HAP-1 (cell line): ENCODE measurements around the gene CDKN2A.
"Not testable (repeated sequence)": the region's sequence is repeated elsewhere in the genome, so short reads cannot be mapped to it uniquely, and the experiment has no call there.

Source experiments
- DNase-seq, 2 experiments: peaks; one replicate each; pipeline ENCODE4 v3.0.0-alpha.2; 2016 to 2020; ENCODE audit warnings: low spot score in 2 of 2
- H3K27me3 ChIP-seq: fragments of 250-450 bp; sonication (Bioruptor Pico); 2 replicates; pipeline ENCODE4 v1.5.1; 2020; ENCODE audit warnings: low read depth, mild to moderate bottlenecking, moderate library complexity
- H3K36me3 ChIP-seq: fragments of 250-450 bp; sonication (Bioruptor Pico); replicated peaks from 2 replicates; pipeline ENCODE4 v1.5.1; 2020; ENCODE audit warnings: mild to moderate bottlenecking
- H3K4me1 ChIP-seq: fragments of 250-450 bp; sonication (Bioruptor Pico); 2 replicates; pipeline ENCODE4 v1.5.1; 2020; ENCODE audit warnings: mild to moderate bottlenecking
- H3K4me3 ChIP-seq: fragments of 250-450 bp; sonication (Bioruptor Pico); 2 replicates; pipeline ENCODE4 v1.5.1; 2020; ENCODE audit warnings: mild to moderate bottlenecking, moderate library complexity
- H3K9me3 ChIP-seq: fragments of 250-450 bp; sonication (Bioruptor Pico); 2 replicates; pipeline ENCODE4 v1.5.1; 2020; ENCODE audit warnings: mild to moderate bottlenecking, moderate library complexity
- in situ Hi-C: fragments of 300-500 bp; cut with MboI; formaldehyde crosslinking; loops from 3 replicates; pipeline ENCODE4 v1.14.3; 2020; ENCODE audit warnings: low sequenced_read_pairs, inconsistent platforms, mixed read lengths

Gene CDKN2A

DNA sequence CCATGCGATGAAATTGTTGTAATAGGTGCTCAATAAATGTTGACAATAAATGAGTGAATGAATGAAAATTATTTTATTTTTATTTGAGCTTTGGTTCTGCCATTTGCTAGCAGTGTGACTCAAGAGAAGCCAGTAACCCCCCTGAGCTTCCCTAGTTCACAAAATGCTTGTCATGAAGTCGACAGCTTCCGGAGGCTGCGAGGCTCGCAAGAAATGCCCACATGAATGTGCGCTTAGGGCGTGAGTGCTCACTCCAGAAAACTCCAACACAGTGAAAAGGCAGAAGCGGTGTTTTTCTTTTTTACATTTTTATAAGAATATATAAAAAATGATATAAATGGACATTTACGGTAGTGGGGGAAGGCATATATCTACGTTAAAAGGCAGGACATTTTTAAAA is 26.5 kb downstream of the CDKN2A start:
- H3K9me3 ChIP-seq = no peaks in the 10 kb centered on the region
- H3K4me3 ChIP-seq = no peak overlapping the region
- no peaks in the 10 kb centered on the region for H3K4me1 ChIP-seq
- no peak for DNase-seq
- H3K27me3 ChIP-seq = no peaks in the 10 kb centered on the region
- peaks cover 43% of the 10 kb centered on the region for H3K36me3 ChIP-seq
- in situ Hi-C loops = no loop called here

DNA sequence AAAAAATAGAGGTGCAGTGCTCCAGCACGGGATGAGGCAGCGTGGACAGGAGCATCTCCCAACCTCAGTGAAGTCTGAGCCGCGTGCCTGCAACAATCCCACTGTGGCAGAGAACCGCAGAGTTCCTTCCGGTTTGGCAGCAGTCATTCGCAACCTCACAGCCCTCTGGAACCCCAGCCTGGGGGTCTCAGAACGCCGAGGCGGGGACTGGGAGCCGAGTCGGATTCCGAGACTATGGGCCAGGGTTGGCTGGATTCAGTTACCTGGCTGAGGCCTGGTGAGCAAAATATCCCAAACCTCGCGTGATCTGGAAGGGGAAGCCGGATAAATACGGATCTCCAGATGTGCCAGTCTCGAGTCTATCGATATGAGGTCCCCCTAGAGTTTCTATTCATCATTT is 27.0 kb downstream of the CDKN2A start:
- H3K27me3 ChIP-seq = no peaks in the 10 kb centered on the region
- no peak overlapping the region for H3K4me3 ChIP-seq
- no peak for DNase-seq
- in situ Hi-C loops = no loop called here
- peaks cover 43% of the 10 kb centered on the region for H3K36me3 ChIP-seq
- H3K4me1 ChIP-seq = no peaks in the 10 kb centered on the region
- no peaks in the 10 kb centered on the region for H3K9me3 ChIP-seq

DNA sequence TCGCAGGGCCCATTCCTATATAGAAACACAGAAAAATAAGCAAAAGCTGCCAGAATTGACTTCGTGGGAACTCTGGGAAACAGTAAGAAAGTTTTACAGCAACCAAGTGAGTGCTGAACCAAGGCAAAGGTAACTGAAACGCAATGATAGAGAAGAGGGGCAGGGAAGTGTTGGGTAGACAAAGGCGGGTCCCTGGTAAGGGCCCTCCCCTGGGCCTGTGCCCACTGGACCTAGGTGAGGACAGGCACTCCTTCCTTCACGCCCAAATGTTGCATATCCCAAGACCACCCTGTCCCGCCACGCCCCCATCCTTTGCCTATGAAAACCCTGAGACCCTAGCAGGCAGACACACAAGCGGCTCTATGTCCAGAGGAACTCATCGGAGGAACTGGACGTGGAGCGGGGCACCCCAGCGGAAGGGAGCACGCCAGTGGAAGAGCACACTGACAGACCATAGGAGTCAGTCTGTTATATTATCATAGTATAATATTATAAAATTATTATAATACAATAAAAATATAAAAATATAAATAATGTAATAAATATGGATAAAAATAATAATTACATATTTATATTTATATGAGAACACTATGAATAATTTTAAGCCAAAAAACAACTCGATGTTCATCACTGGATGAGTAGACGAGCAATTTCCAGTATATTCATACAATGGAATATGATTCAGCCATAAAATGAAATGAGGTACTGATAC is 27.9 kb downstream of the CDKN2A start:
- in situ Hi-C loops = no loop called here
- Histone ChIP-seq H3K27me3 (no peaks in the 10 kb centered on the region), H3K4me3 (no peak overlapping the region), H3K9me3 (no peaks in the 10 kb centered on the region), H3K36me3 (peaks cover 39% of the 10 kb centered on the region), H3K4me1 (no peaks in the 10 kb centered on the region)
- no peak for DNase-seq

DNA sequence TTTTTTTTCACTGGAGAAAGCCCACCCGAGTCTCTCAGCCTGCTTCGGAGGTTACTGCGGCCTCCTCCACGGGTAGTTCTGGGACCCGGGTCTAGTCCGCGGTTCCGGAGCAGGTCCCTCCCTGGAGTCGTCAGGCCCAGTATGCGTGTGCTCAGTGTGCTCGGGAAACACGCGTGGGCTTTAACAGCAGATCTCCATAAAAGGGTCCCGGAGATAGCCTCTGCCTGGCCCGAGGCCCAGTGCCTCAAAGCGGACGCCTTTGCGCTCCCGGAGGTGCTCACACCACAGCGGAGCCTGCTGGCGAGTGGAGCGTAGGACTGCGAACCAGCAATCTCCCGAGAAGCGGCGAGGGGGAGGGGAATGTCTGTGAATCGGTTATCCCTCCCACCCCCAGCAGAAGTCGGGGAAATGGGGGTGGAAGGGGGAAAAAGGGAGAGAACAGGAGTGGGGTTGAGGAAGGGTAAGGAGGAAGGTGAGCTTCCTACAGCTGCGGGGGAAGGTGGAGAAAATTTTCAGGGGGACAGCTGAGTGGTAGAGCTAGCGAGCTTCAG is 28.7 kb downstream of the CDKN2A start:
- no peak for DNase-seq
- Histone ChIP-seq H3K9me3 (no peaks in the 10 kb centered on the region), H3K36me3 (peaks cover 31% of the 10 kb centered on the region), H3K4me1 (no peaks in the 10 kb centered on the region), H3K27me3 (no peaks in the 10 kb centered on the region), H3K4me3 (no peak overlapping the region)
- in situ Hi-C loops = no loop called here

DNA sequence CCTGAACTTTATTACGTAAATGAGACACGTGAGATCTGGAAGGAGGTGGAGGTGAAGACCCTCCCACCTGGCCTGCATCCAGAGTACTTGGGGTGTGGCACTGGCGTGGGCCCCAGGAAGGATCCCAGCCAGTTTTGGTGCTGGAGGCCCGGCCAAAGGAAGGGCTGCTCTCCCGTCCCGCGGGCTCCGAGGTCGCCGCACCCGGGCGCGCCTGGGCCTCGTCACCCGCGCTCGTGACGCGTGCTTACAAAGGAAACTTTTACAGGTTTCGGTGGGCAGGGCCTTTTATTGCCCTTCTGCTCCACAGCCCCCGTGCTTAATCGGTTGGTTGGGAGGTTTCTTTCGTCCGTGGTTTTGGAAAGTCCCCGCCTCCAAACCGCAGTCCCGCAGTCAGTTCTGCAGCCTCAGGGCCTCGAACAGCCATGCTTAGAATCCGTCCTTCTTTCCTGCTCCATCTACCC is 29.2 kb downstream of the CDKN2A start:
- no peaks in the 10 kb centered on the region for H3K27me3 ChIP-seq
- DNase-seq = no peak
- H3K4me3 ChIP-seq = no peak overlapping the region
- no peaks in the 10 kb centered on the region for H3K4me1 ChIP-seq
- H3K9me3 ChIP-seq = no peaks in the 10 kb centered on the region
- peaks cover 26% of the 10 kb centered on the region for H3K36me3 ChIP-seq
- in situ Hi-C loops = no loop called here

DNA sequence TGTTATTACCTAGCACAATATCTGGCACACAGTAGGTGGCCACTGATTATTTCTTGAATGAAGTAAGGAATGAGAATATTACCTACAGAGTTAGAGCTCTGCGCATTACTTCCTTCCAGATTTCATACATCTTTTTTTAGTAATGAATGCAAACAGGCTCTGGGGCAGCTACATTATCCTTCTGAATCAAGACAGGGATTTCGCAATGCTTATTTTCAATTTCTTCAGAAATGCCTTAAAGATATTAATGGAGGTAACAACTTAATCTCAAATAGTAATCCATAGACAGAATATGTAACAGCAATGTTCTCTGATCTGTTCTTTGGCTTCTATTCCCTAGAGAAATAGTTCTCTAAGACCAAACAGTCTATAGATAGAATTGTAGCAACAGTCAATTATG is 32.6 kb downstream of the CDKN2A start:
- Histone ChIP-seq H3K9me3 (no peaks in the 10 kb centered on the region), H3K36me3 (peaks cover under 1% of the 10 kb centered on the region), H3K4me1 (no peaks in the 10 kb centered on the region), H3K27me3 (no peaks in the 10 kb centered on the region), H3K4me3 (no peak overlapping the region)
- in situ Hi-C loops = no loop called here
- DNase-seq = no peak

DNA sequence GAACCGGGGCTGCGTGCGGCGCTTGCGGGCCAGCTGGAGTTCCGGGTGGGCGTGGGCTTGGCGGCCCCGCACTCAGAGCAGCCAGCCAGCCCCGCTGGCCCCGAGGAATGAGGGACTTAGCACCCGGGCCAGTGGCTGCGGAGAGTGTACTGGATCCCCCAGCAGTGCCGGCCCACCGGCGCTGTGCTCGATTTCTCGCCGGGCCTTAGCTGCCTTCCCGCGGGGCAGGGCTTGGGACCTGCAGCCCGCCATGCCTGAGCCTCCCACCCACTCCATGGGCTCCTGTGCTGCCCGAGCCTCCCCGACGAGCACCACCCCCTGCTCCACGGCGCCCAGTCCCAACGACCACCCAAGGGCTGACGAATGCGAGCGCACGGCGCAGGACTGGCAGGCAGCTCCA is 34.9 kb downstream of the CDKN2A start:
- in situ Hi-C loops, H3K4me3 ChIP-seq, H3K27me3 ChIP-seq, H3K9me3 ChIP-seq, H3K4me1 ChIP-seq, H3K36me3 ChIP-seq, DNase-seq: not testable (repeated sequence)

DNA sequence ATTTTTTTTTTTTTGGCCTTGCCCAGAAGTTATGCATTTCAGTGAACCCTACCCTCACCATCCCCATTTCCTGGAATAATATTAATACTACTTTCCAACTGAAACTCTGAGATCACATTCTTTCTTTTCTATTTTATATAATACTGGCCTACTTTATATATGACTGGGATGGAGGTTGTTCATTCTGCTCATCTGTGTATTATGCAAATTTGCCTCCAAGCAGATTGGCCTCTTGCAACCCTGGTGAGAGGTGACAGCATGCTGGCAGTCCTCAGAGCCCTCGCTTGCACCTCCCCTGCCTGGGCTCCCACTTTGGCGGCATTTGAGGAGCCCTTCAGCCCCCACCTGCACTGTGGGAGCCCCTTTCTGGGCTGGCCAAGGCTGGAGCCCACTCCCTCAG is 35.4 kb downstream of the CDKN2A start:
- no peaks in the 10 kb centered on the region for H3K9me3 ChIP-seq
- H3K4me3 ChIP-seq = no peak overlapping the region
- no peaks in the 10 kb centered on the region for H3K4me1 ChIP-seq
- H3K27me3 ChIP-seq = no peaks in the 10 kb centered on the region
- DNase-seq = no peak
- in situ Hi-C loops = no loop called here
- H3K36me3 ChIP-seq = no peaks in the 10 kb centered on the region

DNA sequence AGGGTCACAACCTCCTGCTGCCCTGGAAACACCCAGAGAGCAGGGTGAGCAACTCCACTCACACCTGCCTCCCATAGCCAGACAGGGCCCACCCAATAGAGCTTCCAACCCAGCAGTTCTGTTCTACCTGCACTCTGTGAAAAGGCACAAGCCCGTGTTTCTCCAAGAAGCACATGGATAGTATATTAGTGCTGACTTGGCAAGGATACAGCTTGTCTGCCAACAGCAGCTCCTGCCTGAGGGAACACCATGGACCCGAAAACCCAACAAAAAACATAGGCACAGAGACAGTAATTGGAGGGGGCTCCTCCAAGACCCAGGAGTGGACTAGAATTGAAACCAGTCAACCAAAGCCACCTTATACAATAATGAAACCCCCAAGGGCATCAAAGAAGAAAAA is 48.6 kb downstream of the CDKN2A start:
- DNase-seq = no peak
- Histone ChIP-seq H3K9me3 (no peaks in the 10 kb centered on the region), H3K4me3 (no peak overlapping the region), H3K27me3 (no peaks in the 10 kb centered on the region), H3K4me1 (no peaks in the 10 kb centered on the region), H3K36me3 (no peaks in the 10 kb centered on the region)
- in situ Hi-C loops = no loop called here

DNA sequence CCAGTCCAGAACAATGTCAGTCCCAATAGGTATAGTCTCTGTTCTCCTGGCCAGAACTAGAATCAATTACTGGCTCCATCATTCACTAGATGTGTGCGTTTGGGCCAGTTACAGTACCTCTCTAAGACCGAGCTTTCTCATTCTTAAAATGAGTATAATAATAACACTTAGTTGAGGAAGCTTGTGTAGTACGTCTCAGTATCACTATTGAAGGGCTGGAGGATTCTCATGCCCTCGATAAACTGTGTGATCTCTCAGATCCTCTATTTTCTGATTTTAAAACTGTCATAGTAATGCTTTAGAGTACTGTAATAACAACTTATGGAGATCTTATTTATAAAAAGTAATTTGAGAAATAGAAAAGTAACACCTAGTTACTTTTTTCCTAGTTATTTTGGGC is 50.7 kb downstream of the CDKN2A start:
- Histone ChIP-seq H3K4me3 (no peak overlapping the region), H3K9me3 (no peaks in the 10 kb centered on the region), H3K4me1 (no peaks in the 10 kb centered on the region), H3K36me3 (no peaks in the 10 kb centered on the region), H3K27me3 (no peaks in the 10 kb centered on the region)
- in situ Hi-C loops = no loop called here
- no peak for DNase-seq

DNA sequence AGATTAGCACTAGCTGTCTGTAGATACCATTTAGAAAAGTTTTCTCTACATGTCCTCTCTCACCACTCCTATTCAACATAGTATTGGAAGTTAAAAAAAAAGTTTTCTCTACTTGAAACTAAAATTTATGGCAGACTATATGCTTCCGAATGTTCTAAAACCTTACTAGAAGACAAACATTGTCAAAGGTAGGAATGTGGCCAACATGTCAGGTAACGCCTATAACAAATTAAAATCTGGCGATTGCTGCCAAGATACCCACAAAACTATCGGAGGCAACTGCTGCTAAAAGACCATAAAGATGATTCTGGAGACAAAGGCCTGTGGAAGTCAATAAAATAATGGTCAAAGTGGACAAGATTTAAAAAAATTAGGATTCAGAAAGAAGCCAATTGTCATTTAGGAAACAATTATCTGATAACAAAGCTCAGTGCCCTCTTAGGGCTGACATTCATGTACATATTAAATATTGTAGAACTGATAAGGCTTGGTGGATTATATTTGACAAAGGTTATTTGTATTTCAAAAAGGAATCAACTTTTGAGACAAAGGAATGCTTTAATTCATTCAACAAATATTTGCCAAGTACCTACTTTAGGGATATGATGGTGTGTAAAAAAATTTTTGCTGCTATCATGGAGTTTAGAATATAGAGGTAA is 52.7 kb downstream of the CDKN2A start:
- Histone ChIP-seq H3K4me3 (no peak overlapping the region), H3K9me3 (no peaks in the 10 kb centered on the region), H3K4me1 (no peaks in the 10 kb centered on the region), H3K36me3 (no peaks in the 10 kb centered on the region), H3K27me3 (no peaks in the 10 kb centered on the region)
- in situ Hi-C loops = no loop called here
- DNase-seq = no peak

DNA sequence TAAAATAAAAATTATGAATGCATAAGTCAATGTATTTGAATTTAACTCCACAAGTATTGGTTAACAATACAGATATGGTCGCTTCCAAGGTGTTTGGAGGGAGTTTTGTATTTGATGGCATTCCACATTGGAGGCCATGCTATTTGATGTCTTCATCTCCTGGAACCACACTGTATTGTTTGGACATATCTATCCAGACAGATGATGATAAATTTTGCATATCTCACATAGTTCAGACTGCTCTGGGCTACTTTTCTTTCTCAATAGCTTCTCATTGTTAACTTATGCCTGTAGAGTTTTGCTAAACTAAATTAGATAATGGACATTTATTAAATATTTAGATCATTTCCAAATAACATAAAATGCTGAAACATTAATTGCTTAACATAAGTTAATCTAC is 58.0 kb downstream of the CDKN2A start:
- H3K27me3 ChIP-seq = no peaks in the 10 kb centered on the region
- H3K36me3 ChIP-seq = no peaks in the 10 kb centered on the region
- DNase-seq = no peak
- H3K4me1 ChIP-seq = peaks cover 15% of the 10 kb centered on the region
- no peak overlapping the region for H3K4me3 ChIP-seq
- in situ Hi-C loops = no loop called here
- no peaks in the 10 kb centered on the region for H3K9me3 ChIP-seq

DNA sequence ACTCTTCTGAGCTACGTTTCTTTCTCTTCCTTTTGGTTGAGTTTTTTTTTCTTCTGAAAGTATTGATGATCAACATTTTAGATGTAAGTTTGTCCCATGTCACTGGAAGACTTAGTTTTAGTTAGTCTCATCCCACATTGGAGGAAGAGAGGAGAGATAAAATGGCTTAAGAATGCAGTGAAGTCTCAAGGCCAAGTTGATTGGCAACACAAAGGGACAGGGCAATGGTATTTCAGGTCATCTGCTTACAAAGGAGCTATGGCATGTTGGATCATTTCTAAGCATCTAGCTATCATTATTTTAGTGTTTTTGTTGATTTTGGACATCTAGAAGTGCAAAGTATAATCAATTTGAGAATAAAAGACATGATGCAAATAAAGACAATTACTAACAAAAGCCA is 58.6 kb downstream of the CDKN2A start:
- no peaks in the 10 kb centered on the region for H3K36me3 ChIP-seq
- no peak for DNase-seq
- H3K4me3 ChIP-seq = no peak overlapping the region
- H3K9me3 ChIP-seq = no peaks in the 10 kb centered on the region
- no peaks in the 10 kb centered on the region for H3K27me3 ChIP-seq
- in situ Hi-C loops = no loop called here
- peaks cover 15% of the 10 kb centered on the region for H3K4me1 ChIP-seq

DNA sequence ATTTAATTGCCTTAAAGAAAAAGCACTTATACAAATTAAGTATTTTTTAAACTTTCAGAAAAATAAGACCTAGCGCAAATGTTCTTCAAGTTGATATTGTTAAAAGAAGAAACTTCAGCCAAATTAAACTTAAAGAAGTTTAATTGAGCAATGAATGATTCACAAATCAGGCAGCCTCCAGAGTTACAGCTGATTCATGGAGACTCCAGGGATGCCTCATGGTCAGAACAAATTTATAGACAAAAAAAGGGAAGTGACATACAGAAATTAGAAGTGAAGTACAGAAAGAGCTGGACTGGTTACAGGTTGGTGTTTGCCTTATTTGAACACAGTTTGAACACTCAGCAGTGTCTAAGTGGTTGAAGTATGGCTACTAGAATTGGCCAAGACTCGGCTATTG is 60.3 kb downstream of the CDKN2A start:
- Histone ChIP-seq H3K9me3 (no peaks in the 10 kb centered on the region), H3K27me3 (no peaks in the 10 kb centered on the region), H3K4me3 (no peak overlapping the region), H3K36me3 (no peaks in the 10 kb centered on the region), H3K4me1 (peaks cover 15% of the 10 kb centered on the region)
- in situ Hi-C loops = no loop called here
- DNase-seq = no peak
